OCI-LY3 (cell line): ENCODE measurements around the gene DNAJB11.

Experiments
- H2AFZ ChIP-seq: fragments of 200-600, 300-600 bp; shearing (Covaris generic); 2 replicates; pipeline ENCODE4 v1.6.0; 2014; ENCODE audit warnings: antibody characterized with exemption, low read depth, low read length
- H3K27ac ChIP-seq: fragments of 200-600, 300-600 bp; sonication (generic); 2 replicates; pipeline ENCODE4 v1.5.1; 2014; ENCODE audit warnings: mild to moderate bottlenecking, low read length, moderate library complexity, mixed read lengths
- H3K27me3 ChIP-seq: fragments of 200-600, 300-600 bp; sonication (generic); 2 replicates; pipeline ENCODE4 v1.6.1; 2014; ENCODE audit warnings: low read depth, low read length, mixed read lengths
- H3K36me3 ChIP-seq: fragments of 200-600, 300-600 bp; sonication (generic); replicated peaks from 2 replicates; pipeline ENCODE3; 2014; ENCODE audit warnings: low read depth, low read length, mixed read lengths
- H3K4me1 ChIP-seq: fragments of 300-600, 200-600 bp; sonication (generic); 2 replicates; pipeline ENCODE4 v1.6.1; 2014; ENCODE audit warnings: low read length, mixed read lengths
- H3K4me2 ChIP-seq: fragments of 200-600, 300-600 bp; sonication (generic); 2 replicates; pipeline ENCODE4 v1.6.1; 2014; ENCODE audit warnings: low read length, mixed read lengths
- H3K4me3 ChIP-seq: fragments of 300-600, 200-600 bp; sonication (generic); 2 replicates; pipeline ENCODE4 v1.5.1; 2014; ENCODE audit warnings: antibody characterized with exemption, mild to moderate bottlenecking, low read length, moderate library complexity
- H3K79me2 ChIP-seq: fragments of 300-600, 200-600 bp; shearing (Covaris generic); 2 replicates; pipeline ENCODE4 v1.6.1; 2014; ENCODE audit warnings: mild to moderate bottlenecking, low read length, mixed read lengths
- H3K9ac ChIP-seq: fragments of 300-600, 200-600 bp; shearing (Covaris generic); 2 replicates; pipeline ENCODE4 v1.6.0; 2014; ENCODE audit warnings: mild to moderate bottlenecking, low read length, moderate library complexity
- H3K9me3 ChIP-seq: fragments of 200-600, 300-600 bp; shearing (Covaris generic); 2 replicates; pipeline ENCODE4 v1.6.1; 2014; ENCODE audit warnings: low read length, mixed read lengths; ENCODE audit not compliant: insufficient read depth
- H4K20me1 ChIP-seq: fragments of 200-600, 300-600 bp; sonication (generic); 2 replicates; pipeline ENCODE4 v1.6.1; 2016; ENCODE audit warnings: low read length, mixed read lengths; ENCODE audit not compliant: insufficient read depth
- EZH2phosphoT487 ChIP-seq: fragments of 200-600 bp; shearing (Covaris generic); IDR thresholded peaks from 2 replicates; pipeline ENCODE4 v1.6.1; 2018; ENCODE audit warnings: antibody characterized with exemption, mixed run types, low read depth
- TF ChIP-seq, protein P1 (sequence below): fragments of 200-600, 300-600 bp; sonication (generic); IDR thresholded peaks from 2 replicates; pipeline ENCODE4 v1.5.1; 2014; ENCODE audit warnings: antibody characterized with exemption, low read length, low read depth

The DNAJB11 gene

DNA sequence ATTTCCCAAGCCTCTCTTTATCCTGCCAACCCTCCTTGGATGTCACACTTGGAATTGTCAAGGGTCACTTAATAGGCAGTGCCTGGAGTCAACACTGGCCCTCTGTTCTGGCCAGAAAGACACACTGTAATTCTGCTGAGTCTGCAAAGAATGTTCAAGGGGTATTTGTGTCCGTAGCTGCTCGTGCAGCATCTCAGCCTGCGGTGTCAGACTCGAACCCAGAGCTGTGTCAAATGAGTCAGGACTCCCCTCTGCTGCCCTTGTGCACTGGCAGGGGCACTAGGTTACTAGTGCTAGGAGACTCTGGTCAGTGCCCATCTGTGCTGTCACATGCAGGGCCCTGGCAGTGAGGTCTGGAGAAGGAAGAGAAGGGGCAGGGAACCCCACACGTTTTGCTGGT is 41.5 kb downstream of the DNAJB11 start:
- Histone ChIP-seq H3K4me3 (no peak overlapping the region), H3K4me2 (no peak overlapping the region), H3K27me3 (peaks cover 20% of the 10 kb centered on the region), H3K79me2 (no peaks in the 10 kb centered on the region), H4K20me1 (no peaks in the 10 kb centered on the region), H3K27ac (no peak overlapping the region), H3K9me3 (no peaks in the 10 kb centered on the region), H3K36me3 (no peaks in the 10 kb centered on the region), H3K4me1 (peaks cover 12% of the 10 kb centered on the region; the same call in 1 of the 2 replicates), H3K9ac (no peak overlapping the region), H2AFZ (no peak overlapping the region)
- TF ChIP-seq, protein P1, sequence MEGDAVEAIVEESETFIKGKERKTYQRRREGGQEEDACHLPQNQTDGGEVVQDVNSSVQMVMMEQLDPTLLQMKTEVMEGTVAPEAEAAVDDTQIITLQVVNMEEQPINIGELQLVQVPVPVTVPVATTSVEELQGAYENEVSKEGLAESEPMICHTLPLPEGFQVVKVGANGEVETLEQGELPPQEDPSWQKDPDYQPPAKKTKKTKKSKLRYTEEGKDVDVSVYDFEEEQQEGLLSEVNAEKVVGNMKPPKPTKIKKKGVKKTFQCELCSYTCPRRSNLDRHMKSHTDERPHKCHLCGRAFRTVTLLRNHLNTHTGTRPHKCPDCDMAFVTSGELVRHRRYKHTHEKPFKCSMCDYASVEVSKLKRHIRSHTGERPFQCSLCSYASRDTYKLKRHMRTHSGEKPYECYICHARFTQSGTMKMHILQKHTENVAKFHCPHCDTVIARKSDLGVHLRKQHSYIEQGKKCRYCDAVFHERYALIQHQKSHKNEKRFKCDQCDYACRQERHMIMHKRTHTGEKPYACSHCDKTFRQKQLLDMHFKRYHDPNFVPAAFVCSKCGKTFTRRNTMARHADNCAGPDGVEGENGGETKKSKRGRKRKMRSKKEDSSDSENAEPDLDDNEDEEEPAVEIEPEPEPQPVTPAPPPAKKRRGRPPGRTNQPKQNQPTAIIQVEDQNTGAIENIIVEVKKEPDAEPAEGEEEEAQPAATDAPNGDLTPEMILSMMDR = no peak
- TF ChIP-seq EZH2phosphoT487 = no peak

DNA sequence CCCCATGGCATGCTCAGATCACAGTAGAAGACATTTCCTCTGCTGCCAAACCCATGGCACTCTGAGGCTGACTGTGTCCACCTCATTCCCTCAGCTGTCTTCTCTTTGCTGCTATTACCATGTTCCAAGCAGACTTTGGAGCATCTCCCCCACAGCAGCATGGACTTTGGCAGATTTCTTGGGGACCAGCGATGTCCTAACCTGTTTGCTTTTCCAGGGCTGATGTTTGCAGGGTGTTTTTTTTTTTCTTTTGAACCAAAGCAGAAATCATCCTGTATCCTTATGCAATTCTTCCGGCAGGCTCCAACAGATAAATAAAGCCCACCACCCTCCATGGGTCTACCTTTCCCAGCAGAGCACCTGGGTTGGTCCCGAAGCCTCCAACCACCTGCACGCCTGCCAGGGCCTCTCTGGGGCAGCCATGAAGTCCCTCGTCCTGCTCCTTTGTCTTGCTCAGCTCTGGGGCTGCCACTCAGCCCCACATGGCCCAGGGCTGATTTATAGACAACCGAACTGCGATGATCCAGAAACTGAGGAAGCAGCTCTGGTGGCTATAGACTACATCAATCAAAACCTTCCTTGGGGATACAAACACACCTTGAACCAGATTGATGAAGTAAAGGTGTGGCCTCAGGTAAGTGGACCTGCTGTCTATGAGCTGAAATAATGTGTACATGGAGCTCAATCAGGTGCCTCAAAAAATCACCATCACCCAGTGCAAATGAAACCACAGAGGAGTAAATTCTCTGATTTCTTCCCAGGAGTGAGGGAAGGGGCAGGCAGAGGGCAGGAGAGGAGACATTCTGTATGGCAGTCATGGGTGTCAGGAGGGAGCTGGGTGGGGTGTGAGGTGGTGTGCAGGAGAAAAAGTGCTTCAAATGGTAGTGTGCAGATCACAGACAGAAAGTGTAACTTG is 42.5 kb downstream of the DNAJB11 start, which contains the start of gene AHSG:
Gene AHSG, plus strand, starts transcription at position 340 of the 916 bp plus-strand sequence. Its CDS starts 82 bp downstream, at position 422.
- no peaks in the 10 kb centered on the region for H3K36me3 ChIP-seq
- no peak within 1 kb of the TSS for H2AFZ ChIP-seq
- no peak within 1 kb of the TSS for H3K4me3 ChIP-seq
- H3K27ac ChIP-seq = no peak within 1 kb of the TSS
- peaks cover 29% of the 10 kb centered on the region for H3K27me3 ChIP-seq
- no peaks in the 10 kb centered on the region for H4K20me1 ChIP-seq
- H3K4me1 ChIP-seq = peaks cover 17% of the 10 kb centered on the region
- no peaks in the 10 kb centered on the region for H3K79me2 ChIP-seq
- peak within 1 kb of the TSS; percentile 96; the same call in 1 of the 2 replicates for H3K4me2 ChIP-seq
- TF ChIP-seq, protein P1 = no peak
- no peak for TF ChIP-seq EZH2phosphoT487
- H3K9ac ChIP-seq = no peak within 1 kb of the TSS
- no peaks in the 10 kb centered on the region for H3K9me3 ChIP-seq

DNA sequence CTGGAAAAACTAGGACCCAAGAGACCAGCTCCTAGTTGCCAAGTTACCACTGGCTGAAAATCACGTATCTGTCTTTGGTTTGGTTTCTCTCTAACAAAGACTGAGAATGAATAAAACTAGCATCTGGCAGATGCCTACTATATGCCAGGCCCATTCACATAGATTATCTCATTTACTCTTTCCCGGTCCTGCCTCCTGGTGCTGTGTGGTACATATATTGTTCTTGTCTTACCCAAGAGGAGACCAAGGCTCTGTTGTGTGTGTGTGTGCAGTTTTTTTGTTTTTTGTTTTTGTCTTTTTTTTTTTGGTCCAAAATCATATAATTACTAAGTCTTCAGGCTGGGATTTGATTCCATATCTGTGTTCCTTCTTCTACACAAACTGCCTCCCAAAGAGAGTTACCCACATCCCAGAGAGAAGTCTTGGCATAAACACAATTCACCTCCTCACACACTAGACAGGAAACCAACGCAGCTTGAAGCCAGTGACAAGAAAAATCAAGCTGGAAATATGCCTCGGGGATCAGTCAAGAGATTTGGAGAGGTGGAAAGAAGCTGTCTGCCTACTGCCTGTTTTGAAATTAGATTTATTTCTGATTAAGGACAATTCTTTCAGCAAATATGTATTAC is 43.2 kb downstream of the DNAJB11 start:
- Histone ChIP-seq H3K4me3 (no peak overlapping the region; the same call in 1 of the 2 replicates), H3K9me3 (no peaks in the 10 kb centered on the region), H3K4me2 (peak overlapping the region; percentile 96), H3K36me3 (no peaks in the 10 kb centered on the region), H3K27me3 (peaks cover 36% of the 10 kb centered on the region), H3K9ac (no peak overlapping the region), H4K20me1 (no peaks in the 10 kb centered on the region), H2AFZ (peak overlapping the region; percentile 91), H3K79me2 (no peaks in the 10 kb centered on the region), H3K4me1 (peaks cover 17% of the 10 kb centered on the region), H3K27ac (no peak overlapping the region)
- TF ChIP-seq EZH2phosphoT487 = no peak
- TF ChIP-seq, protein P1 = no peak

DNA sequence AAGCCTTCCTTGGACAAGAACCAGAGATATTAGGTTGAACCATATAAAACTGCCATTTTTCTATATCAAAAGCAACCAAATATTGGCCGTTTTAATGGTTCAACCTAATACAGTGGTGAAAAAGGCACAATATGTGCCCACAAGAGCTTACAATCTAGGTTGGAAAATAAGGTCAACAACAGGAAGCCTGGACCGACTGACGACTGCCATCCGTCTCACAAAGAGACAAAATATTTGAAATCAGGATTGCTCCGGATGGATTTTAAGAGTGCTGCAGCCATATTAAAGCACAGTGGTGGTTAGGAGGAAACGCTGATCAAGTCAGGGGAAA is 43.7 kb downstream of the DNAJB11 start:
- Histone ChIP-seq H3K27ac (no peak overlapping the region), H3K4me1 (peaks cover 17% of the 10 kb centered on the region), H2AFZ (peak overlapping the region; percentile 91), H3K4me3 (peak overlapping the region; percentile 75), H3K36me3 (no peaks in the 10 kb centered on the region), H3K9ac (no peak overlapping the region), H3K4me2 (peak overlapping the region; percentile 96), H3K79me2 (no peaks in the 10 kb centered on the region), H3K9me3 (no peaks in the 10 kb centered on the region), H4K20me1 (no peaks in the 10 kb centered on the region), H3K27me3 (peaks cover 37% of the 10 kb centered on the region)
- TF ChIP-seq, protein P1 = no peak
- no peak for TF ChIP-seq EZH2phosphoT487
